ENCODE results near the gene TPCN1.
A peak's percentile ranks its signal among the peaks of the same experiment; 100 is the strongest.

The TPCN1 gene

GRCh38 chr12:113180333-113180732, 40.9 kb upstream of the TPCN1 start:
- no peak overlapping the region for H3K4me3 ChIP-seq (ENCODE audit: low read depth, low read length)
- no peak for DNase-seq (ENCODE audit: low read depth)
- TF ChIP-seq CTCF (IDR thresholded peaks at IDR 0.05; ENCODE audit: low read depth, low read length, missing control alignments) = no peak

- no peak for TF ChIP-seq CTCF (IDR thresholded peaks at IDR 0.05; ENCODE audit: low read depth, low read length, missing control alignments)
- no peak for DNase-seq (ENCODE audit: low read depth)
- H3K4me3 ChIP-seq (ENCODE audit: low read depth, low read length) = no peak overlapping the region
Measured at GRCh38 chr12:113181975-113182374, 39.3 kb upstream of the TPCN1 start.

DNA sequence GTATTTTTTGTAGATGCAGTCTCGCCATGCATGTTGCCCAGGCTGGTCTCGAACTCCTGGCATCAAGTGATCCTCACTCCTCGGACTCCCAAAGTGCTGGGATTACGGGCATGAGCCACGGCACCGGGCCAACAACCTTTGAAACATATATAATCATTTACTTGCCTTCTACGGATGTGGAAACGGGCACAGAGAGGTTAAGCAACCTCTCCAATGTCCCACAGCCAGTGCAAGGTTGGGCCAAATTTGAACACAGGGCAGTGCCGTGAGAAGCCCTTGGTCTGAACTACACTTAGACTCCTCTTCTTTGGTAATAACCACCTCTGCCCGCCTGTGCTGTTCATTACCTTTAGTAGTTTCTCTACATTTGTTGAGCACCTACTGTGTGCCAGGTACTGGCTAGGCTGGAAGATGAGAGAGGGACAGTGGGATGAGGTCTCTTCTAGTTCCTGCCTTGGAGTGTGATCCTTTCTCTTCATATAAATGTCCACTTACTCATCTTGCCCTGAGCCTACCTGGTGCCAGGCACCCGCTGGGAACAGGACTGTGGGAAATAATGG, 38.2 kb upstream of the TPCN1 start:
- no peak overlapping the region for H3K4me3 ChIP-seq (ENCODE audit: low read depth, low read length)

GRCh38 chr12:113184098-113184899, 37.0 kb upstream of the TPCN1 start:
- H3K4me3 ChIP-seq (ENCODE audit: low read depth, low read length) = peak overlapping the region; percentile 75
- DNase-seq (ENCODE audit: low read depth) = no peak
- no peak for TF ChIP-seq CTCF (IDR thresholded peaks at IDR 0.05; ENCODE audit: low read depth, low read length, missing control alignments)

More for the DNA sequence above, 38.2 kb upstream of the TPCN1 start:
- DNase-seq (ENCODE audit: low read depth) = no peak
- no peak for TF ChIP-seq CTCF (IDR thresholded peaks at IDR 0.05; ENCODE audit: low read depth, low read length, missing control alignments)

DNA sequence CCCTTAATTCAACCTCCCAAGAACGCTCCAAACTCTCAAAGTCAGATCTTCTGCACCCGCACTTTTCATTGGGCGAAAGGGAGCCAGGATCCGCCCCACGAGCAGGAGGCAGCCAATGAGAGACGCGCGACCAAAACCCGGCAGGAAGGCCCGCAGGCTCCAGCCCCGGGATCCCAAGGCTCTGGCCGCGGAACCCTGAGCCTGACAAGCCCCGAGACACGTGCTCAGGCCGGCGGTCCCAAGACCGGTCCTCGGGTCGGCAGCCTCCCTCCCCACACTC, 36.4 kb upstream of the TPCN1 start:
- peak; percentile 74 for DNase-seq (ENCODE audit: low read depth)
- peak overlapping the region; percentile 75 for H3K4me3 ChIP-seq (ENCODE audit: low read depth, low read length)
- no peak for TF ChIP-seq CTCF (IDR thresholded peaks at IDR 0.05; ENCODE audit: low read depth, low read length, missing control alignments)

DNA sequence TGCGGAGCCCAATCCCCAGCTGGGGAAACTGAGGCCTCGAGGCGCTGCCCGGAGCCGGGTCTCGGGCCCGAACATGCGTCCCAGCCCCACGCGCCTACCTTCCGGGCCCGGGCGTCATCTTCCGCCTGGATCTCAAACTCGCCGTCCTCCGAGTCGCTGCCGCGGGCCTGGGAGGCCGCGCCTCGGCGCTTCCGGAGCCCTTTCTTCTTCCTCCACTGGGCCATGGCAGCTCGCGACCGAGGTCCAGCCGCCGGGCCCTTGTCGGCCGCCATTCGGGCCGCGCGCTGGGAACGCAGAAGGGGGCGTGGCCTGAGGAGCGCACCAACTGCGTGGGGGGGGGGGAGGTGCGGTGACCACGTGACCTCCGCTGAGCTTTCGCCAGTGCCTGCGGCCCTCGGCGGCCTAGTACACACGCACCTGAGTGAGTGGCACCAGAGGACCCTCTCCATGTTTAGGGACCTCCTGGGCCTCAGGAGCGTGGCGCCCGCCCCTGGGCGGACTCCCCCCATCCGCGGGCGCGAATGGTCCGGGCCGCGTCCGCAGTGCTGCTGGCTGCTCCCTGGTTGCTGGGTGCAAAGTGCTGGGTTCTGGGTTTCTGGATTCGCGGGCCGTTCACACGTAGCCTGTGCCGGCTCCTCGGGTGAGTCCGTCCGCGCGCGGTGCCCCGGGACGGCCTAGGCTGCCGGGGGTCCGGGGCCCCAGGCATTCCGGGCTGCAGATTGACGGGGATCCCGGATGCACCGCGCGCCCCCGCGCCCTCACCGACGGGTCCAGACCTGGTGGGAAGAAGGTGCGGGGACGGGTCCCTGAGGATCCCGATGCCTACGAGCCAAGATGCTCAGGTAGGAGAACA, 35.9 kb upstream of the TPCN1 start, which contains the start of the genes DDX54 and RITA1:
DDX54 (minus strand) TSS at position 299 of the 853 bp plus-strand sequence; CDS start at position 272, 27 bp downstream.
RITA1 (plus strand) TSS at position 542 of the 853 bp plus-strand sequence. CDS start 1,026 bp downstream, outside the sequence.
- peak; percentile 58 for DNase-seq (ENCODE audit: low read depth)
- peak within 1 kb of the TSS; percentile 75 for H3K4me3 ChIP-seq (ENCODE audit: low read depth, low read length)
- no peak for TF ChIP-seq CTCF (IDR thresholded peaks at IDR 0.05; ENCODE audit: low read depth, low read length, missing control alignments)

Data from GM12864 (cell line).